GM23338 (cell line): ENCODE measurements around the gene NHSL1.

Experiments used
- CTCF ChIP-seq, 2 experiments: fragments of 200-600 bp in 1 of 2; sonication (generic) in 1 of 2; conservative IDR thresholded peaks; 2 replicates each; pipeline versions ENCODE4 v1.5.1 to v1.6.1; 2016 to 2017; ENCODE audit warnings: antibody characterized with exemption in 2 of 2, low read depth in 2 of 2, mild to moderate bottlenecking in 2 of 2, moderate library complexity in 1 of 2
- EZH2phosphoT487 ChIP-seq: fragments of 200-600 bp; sonication (generic); IDR thresholded peaks from one replicate; pipeline ENCODE4 v1.8.1; 2018; ENCODE audit warnings: antibody characterized with exemption; ENCODE audit not compliant: unreplicated experiment
- POLR2AphosphoS5 ChIP-seq: IDR thresholded peaks from 2 replicates; pipeline ENCODE4 v1.6.1; 2016; ENCODE audit warnings: antibody characterized with exemption, low read depth

- TF ChIP-seq CTCF (conservative IDR thresholded peaks at IDR 0.05; ENCODE audit: low read depth in 2 of 2) (no peak), EZH2phosphoT487 (no peak), POLR2AphosphoS5 (no peak)
These were observed 2.0 kb downstream of the NHSL1 start for GRCh38 chr6:138497286-138497685.
